DND-41 (cell line): ENCODE data around the gene RNLS.

Source experiments
- ATAC-seq: fragments of 200-7000 bp; cut with Tn5 transposase; 3 replicates; pipeline ENCODE4 v1.9.1; 2021; ENCODE audit warnings: low read depth; ENCODE audit not compliant: insufficient read depth
- DNase-seq: peaks from one replicate; pipeline ENCODE4 v3.0.0-alpha.2; 2020
- H2AFZ ChIP-seq: 2 replicates; pipeline ENCODE4 v1.6.0; 2012; ENCODE audit warnings: low read depth, low read length
- H3K27ac ChIP-seq: 2 replicates; pipeline ENCODE4 v1.5.1; 2012; ENCODE audit warnings: low read length, inconsistent platforms
- H3K27me3 ChIP-seq: fragments of 200-600 bp; sonication (generic); 2 replicates; pipeline ENCODE4 v1.6.0; 2012; ENCODE audit warnings: low read length, mild to moderate bottlenecking, inconsistent platforms; ENCODE audit not compliant: insufficient read depth, poor library complexity
- H3K36me3 ChIP-seq: 2 replicates; pipeline ENCODE4 v1.5.1; 2012; ENCODE audit warnings: low read length, inconsistent platforms; ENCODE audit not compliant: insufficient read depth
- H3K4me1 ChIP-seq: 2 replicates; pipeline ENCODE4 v1.5.1; 2012; ENCODE audit warnings: mild to moderate bottlenecking, low read length; ENCODE audit not compliant: insufficient read depth
- H3K4me2 ChIP-seq: 2 replicates; pipeline ENCODE4 v1.6.0; 2012; ENCODE audit warnings: mild to moderate bottlenecking, moderate library complexity, low read length, inconsistent platforms; ENCODE audit not compliant: insufficient read depth
- H3K4me3 ChIP-seq, 2 experiments: fragments of 200-600 bp in 1 of 2; shearing (Covaris generic) in 1 of 2; 2 replicates each; pipeline ENCODE4 v1.5.1; 2012 to 2016; ENCODE audit warnings: inconsistent platforms in 2 of 2, low read length in 2 of 2, mild to moderate bottlenecking in 2 of 2, low read depth in 1 of 2, moderate library complexity in 1 of 2
- H3K79me2 ChIP-seq: 2 replicates; pipeline ENCODE4 v1.6.0; 2012; ENCODE audit warnings: low read length, inconsistent platforms; ENCODE audit not compliant: insufficient read depth
- H3K9ac ChIP-seq: 2 replicates; pipeline ENCODE4 v1.6.0; 2012; ENCODE audit warnings: low read depth, mild to moderate bottlenecking, inconsistent platforms, low read length, moderate library complexity
- H3K9me3 ChIP-seq: 2 replicates; pipeline ENCODE4 v1.5.1; 2012; ENCODE audit warnings: low read length, moderate library complexity, mild to moderate bottlenecking, inconsistent platforms; ENCODE audit not compliant: insufficient read depth, severe bottlenecking
- H4K20me1 ChIP-seq: 2 replicates; pipeline ENCODE4 v1.6.0; 2012; ENCODE audit warnings: low read length; ENCODE audit not compliant: insufficient read depth
- EZH2 ChIP-seq: IDR thresholded peaks from 3 replicates; pipeline ENCODE4 v1.6.1; 2012; ENCODE audit warnings: borderline replicate concordance, low read depth, mild to moderate bottlenecking, moderate library complexity, low read length, inconsistent platforms; ENCODE audit not compliant: severe bottlenecking
- TF ChIP-seq, protein P1 (sequence below): IDR thresholded peaks from 2 replicates; pipeline ENCODE4 v1.5.1; 2012; ENCODE audit warnings: borderline replicate concordance, low read length, moderate library complexity, mild to moderate bottlenecking; ENCODE audit not compliant: poor library complexity, severe bottlenecking; ENCODE audit errors: extremely low read depth

The RNLS gene

DNA sequence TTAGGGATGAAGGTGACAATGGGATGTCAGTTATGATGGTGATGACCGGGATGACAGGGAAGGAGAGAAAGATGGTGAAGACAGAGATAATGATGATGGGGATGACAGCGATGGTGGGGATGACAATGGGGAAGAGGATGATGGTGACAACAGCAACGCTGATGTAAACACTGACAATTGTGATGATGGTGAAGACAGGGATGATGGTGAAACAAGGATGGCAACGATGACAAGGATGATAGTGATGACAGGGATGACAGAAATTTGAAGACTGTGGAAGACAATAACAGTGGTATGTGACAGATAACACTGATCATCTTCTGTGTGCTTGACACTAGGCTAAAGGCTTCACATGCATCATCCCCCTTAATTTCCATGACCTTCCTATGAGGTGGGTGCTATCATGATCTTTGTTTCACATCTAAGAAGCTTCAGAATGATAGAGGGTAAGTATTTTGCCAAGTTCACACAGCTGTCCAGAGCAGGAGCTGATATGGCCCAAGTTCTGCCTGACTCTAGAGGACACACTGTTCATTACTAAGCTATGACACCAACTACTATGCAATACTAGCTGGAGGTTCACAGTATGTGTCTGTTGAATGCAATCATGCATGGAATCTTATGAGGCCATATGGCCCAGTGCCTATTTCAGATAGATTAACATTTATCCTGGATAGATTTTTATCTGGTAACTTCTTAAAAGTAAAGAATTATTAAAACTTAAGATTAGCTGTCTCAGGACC is 105.6 kb downstream of the RNLS start:
- Histone ChIP-seq H3K27me3 (no peaks in the 10 kb centered on the region), H3K36me3 (no peaks in the 10 kb centered on the region), H3K9me3 (no peaks in the 10 kb centered on the region), H3K9ac (no peak overlapping the region), H3K79me2 (no peaks in the 10 kb centered on the region), H3K4me1 (no peaks in the 10 kb centered on the region), H3K4me2 (no peak overlapping the region), H4K20me1 (no peaks in the 10 kb centered on the region), H3K27ac (no peak overlapping the region), H3K4me3 (no peak overlapping the region), H2AFZ (no peak overlapping the region)
- ATAC-seq (no peak), DNase-seq (no peak)
- TF ChIP-seq, protein P1, sequence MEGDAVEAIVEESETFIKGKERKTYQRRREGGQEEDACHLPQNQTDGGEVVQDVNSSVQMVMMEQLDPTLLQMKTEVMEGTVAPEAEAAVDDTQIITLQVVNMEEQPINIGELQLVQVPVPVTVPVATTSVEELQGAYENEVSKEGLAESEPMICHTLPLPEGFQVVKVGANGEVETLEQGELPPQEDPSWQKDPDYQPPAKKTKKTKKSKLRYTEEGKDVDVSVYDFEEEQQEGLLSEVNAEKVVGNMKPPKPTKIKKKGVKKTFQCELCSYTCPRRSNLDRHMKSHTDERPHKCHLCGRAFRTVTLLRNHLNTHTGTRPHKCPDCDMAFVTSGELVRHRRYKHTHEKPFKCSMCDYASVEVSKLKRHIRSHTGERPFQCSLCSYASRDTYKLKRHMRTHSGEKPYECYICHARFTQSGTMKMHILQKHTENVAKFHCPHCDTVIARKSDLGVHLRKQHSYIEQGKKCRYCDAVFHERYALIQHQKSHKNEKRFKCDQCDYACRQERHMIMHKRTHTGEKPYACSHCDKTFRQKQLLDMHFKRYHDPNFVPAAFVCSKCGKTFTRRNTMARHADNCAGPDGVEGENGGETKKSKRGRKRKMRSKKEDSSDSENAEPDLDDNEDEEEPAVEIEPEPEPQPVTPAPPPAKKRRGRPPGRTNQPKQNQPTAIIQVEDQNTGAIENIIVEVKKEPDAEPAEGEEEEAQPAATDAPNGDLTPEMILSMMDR: no peak
- TF ChIP-seq EZH2: no peak

DNA sequence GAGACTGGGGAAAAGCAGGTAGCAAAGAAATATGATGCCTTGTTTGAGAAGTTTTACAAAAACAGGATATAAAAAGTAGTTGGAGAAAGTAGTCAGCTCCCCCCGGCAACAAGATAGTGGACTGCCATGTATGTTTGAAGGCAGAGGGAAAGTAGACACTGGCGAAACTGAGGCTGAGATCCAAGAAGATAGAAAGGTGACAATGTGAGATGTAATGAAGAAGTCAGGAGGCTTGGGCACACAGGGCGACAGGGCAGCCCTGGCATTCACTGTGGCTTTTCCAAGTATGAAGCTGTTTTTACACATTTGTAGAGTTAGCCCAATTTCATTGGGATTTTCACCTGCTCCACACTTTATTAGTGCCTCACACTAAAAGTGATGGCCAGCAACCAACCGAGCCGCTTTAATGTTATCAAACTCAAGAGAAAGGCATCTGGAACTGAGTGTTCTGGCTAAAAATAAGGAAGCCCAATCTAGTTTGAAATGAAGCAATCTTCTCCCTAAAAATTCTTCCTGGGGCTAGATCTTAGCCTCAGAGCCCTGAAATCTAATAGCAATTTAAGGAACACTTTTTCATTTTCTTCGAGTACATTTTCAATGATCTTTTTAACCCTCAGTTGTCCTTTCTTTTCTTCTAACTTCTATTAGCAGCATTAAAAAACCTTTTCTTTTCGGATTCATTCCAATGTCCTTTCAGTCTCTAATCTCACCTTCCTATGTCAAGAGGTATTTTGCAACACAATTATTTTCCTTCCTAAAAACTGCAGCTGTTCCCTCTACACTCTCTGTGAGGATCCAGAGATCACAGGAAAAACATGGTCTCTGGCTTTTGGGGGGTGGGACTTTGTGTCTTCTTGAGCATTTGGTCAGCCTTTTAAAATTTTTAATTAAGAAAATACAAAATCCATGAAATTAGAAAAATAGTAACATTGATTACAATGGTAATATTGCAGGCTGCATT is 108.0 kb downstream of the RNLS start:
- H3K79me2 ChIP-seq: no peaks in the 10 kb centered on the region
- TF ChIP-seq, protein P1: no peak
- TF ChIP-seq EZH2: no peak
- no peaks in the 10 kb centered on the region for H3K36me3 ChIP-seq
- H3K4me3 ChIP-seq: no peak overlapping the region
- no peak overlapping the region for H3K4me2 ChIP-seq
- no peaks in the 10 kb centered on the region for H3K4me1 ChIP-seq
- DNase-seq (no peak), ATAC-seq (no peak)
- H3K27ac ChIP-seq: no peak overlapping the region
- H3K9ac ChIP-seq: no peak overlapping the region
- H2AFZ ChIP-seq: no peak overlapping the region
- H3K9me3 ChIP-seq: no peaks in the 10 kb centered on the region
- no peaks in the 10 kb centered on the region for H3K27me3 ChIP-seq
- no peaks in the 10 kb centered on the region for H4K20me1 ChIP-seq

DNA sequence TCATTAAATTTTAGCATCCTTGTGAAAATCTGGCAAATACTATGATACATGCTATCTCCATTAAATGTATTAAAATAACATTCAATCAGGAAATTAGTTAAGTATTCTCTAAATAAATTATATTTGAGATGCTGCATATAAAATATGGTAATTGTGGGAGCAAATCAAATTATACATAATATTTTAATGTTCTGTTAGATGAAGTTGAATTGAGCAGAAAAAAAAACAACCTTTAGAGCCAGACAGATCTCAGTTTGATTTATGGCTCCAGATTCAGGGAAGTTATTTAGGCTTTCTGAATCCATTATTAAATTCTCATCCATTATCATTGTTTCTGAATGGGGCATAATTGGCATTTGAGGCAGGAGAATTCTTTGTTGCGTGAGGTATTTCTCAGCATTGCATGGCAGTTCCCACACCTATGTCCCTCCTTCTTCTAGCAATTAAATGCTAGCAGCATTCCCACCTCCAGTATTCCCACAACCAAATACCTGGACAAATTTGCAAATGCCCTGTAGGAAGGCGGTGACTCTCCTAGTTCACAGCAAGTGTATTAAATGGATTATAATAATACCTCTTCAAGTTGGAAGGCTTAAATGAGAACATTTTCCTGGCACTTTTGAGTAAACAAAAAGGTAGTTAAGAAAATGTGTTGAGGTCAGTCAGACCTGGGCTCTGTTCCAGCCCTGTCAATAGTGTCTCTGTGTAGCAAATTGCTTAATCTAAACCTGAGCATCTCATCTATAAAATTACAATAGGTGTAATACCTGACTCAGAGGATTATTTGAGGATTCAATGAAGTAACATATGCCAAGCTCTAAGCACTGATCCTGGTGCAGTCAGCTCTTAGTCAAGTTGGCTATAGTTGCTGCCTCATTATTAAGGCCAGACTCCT is 108.9 kb downstream of the RNLS start:
- Histone ChIP-seq H3K79me2 (no peaks in the 10 kb centered on the region), H2AFZ (no peak overlapping the region), H3K4me1 (no peaks in the 10 kb centered on the region), H3K27ac (no peak overlapping the region), H3K27me3 (no peaks in the 10 kb centered on the region), H3K4me3 (no peak overlapping the region), H3K4me2 (no peak overlapping the region), H3K9me3 (no peaks in the 10 kb centered on the region), H4K20me1 (no peaks in the 10 kb centered on the region), H3K9ac (no peak overlapping the region), H3K36me3 (no peaks in the 10 kb centered on the region)
- DNase-seq (no peak), ATAC-seq (no peak)
- TF ChIP-seq, protein P1: no peak
- TF ChIP-seq EZH2: no peak
